Activated CD4-positive, alpha-beta T cell treated with anti-CD3 and anti-CD28 coated beads, Interleukin-2, amount 10 ng/mL, durations not matched to agents 24 days and 14 days (primary cell): ENCODE data around the gene MACF1. TPM values are rescaled to one million over a fixed set of nuclear protein-coding genes. Genes with fewer than 3 reads are reported as not detected.
A peak's percentile ranks its signal among the peaks of the same experiment; 100 is the strongest.

Source experiments
- DNase-seq: peaks from one replicate; pipeline ENCODE4 v3.0.0; 2022
- H3K27ac Mint-ChIP-seq: one replicate; pipeline ENCODE4 v1.8.0; 2022; ENCODE audit warnings: mild to moderate bottlenecking, mixed read lengths
- H3K27me3 Mint-ChIP-seq: one replicate; pipeline ENCODE4 v1.8.0; 2022; ENCODE audit warnings: mixed read lengths
- H3K36me3 Mint-ChIP-seq: one replicate; pipeline ENCODE4 v1.8.0; 2022; ENCODE audit warnings: low read depth, mild to moderate bottlenecking, mixed read lengths
- H3K4me1 Mint-ChIP-seq: one replicate; pipeline ENCODE4 v1.8.0; 2021; ENCODE audit warnings: mixed read lengths
- H3K4me3 Mint-ChIP-seq: one replicate; pipeline ENCODE4 v1.8.0; 2022; ENCODE audit warnings: mild to moderate bottlenecking, moderate library complexity, mixed read lengths
- H3K9me3 Mint-ChIP-seq: one replicate; pipeline ENCODE4 v1.8.0; 2021; ENCODE audit warnings: mixed read lengths
- intact Hi-C: fragments of 100-400 bp; cut with micrococcal nuclease; formaldehyde crosslinking; loops from one replicate; pipeline ENCODE4 v1.15.1; 2023
- total RNA-seq: library from RNA; stranded (reverse); gene quantifications from 2 replicates; pipeline ENCODE4 v1.2.3, GENCODE V29; 2022

The MACF1 gene
- total RNA-seq, 1 donor from 2014 or later = 204 TPM

DNA sequence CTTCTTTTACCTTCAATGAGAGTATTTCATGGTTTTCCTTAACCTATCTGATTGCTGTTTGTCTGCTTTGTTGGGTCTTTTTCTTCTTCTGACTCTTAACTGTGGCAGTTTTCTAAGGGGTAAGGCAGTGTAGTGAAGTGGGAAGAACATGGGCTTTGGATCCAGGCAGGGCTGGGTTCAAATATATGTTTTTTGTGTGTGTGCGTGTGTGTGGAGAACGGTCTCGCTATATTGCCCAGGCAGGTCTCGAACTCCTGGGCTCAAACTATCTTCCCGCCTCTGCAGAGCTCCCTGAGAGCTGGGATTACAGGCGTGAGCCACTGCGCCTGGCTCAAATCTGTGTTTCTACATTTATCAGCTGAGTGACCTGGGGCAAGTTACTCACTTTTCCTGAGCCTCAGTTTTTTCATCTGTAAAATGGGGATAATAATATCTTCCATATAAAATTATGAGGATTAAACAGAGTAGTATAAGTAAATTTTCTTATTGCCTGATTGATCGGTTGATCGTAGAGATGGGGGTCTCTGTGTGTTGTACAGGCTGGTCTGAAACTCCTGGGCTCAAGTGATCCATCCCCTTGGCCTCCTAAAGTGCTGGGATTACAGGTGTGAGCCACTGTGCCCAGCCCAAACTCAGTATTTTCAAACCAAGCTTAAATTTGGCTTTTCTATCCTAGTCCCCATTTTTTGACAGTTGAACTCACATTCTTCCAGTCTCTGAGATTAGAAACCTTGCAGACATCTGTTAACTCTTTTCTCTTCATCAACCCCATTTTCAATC lies 36.0 kb upstream of the MACF1 start:
- H3K36me3 Mint-ChIP-seq = no peaks in the 10 kb centered on the region
- intact Hi-C loops = no loop called here
- no peak overlapping the region for H3K4me3 Mint-ChIP-seq
- peaks cover 1% of the 10 kb centered on the region for H3K27me3 Mint-ChIP-seq
- no peak for DNase-seq
- no peaks in the 10 kb centered on the region for H3K9me3 Mint-ChIP-seq
- H3K4me1 Mint-ChIP-seq = peaks cover 7% of the 10 kb centered on the region
- no peak overlapping the region for H3K27ac Mint-ChIP-seq

DNA sequence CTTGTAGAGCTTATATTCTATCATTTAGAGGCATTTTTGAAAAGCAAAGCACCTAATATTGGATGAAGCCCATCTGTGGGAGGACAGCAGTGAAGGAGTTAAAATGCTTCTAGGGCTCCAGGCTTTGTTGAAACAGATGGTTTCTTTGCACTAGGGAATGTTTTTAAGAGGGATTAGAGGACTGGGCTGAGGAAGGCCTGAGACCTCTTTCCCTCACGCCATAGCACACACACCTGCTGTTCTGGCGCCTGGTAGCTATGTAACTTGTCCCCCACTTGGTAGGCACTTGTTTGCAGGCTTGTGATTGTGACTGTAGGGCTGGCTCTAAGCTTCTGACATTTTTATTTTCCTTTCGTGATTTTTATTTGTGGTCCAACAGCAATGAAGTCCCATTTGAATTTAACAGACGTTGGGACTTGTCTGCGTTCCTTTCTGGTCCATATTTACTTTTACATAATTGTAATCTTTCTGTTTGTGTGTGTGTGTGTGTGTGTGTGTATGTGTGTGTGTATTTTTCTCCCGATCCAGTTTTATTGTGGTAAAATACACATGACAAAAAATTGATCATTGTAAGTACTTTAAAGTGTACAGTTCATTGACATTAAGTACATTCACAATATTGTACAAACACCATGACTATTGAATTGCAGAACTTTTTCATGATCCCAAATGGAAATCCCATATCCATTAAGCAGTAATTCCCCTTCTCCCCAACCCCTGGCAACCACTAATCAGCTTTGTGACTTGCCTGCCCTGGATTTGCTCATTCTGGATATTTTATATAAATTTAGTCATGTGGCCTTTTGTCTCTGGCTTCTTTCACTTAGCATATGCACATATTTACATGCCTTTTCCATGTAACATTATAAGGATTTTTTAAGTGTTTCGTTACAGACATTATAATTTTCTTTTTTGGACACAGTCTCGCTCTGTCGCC lies 33.5 kb upstream of the MACF1 start:
- no peaks in the 10 kb centered on the region for H3K9me3 Mint-ChIP-seq

GRCh38 chr1:39173119-39173994 lies 31.1 kb upstream of the MACF1 start:
- Mint-ChIP-seq H3K27ac (no peak overlapping the region), H3K36me3 (no peaks in the 10 kb centered on the region), H3K4me1 (no peaks in the 10 kb centered on the region), H3K4me3 (no peak overlapping the region), H3K27me3 (no peaks in the 10 kb centered on the region), H3K9me3 (no peaks in the 10 kb centered on the region)
- no peak for DNase-seq
- intact Hi-C loops = no loop called here

More for the DNA sequence above, 33.5 kb upstream of the MACF1 start:
- peaks cover 1% of the 10 kb centered on the region for H3K27me3 Mint-ChIP-seq
- H3K4me1 Mint-ChIP-seq = no peaks in the 10 kb centered on the region
- intact Hi-C loops = no loop called here
- H3K36me3 Mint-ChIP-seq = no peaks in the 10 kb centered on the region
- no peak overlapping the region for H3K4me3 Mint-ChIP-seq
- H3K27ac Mint-ChIP-seq = no peak overlapping the region
- DNase-seq = no peak

DNA sequence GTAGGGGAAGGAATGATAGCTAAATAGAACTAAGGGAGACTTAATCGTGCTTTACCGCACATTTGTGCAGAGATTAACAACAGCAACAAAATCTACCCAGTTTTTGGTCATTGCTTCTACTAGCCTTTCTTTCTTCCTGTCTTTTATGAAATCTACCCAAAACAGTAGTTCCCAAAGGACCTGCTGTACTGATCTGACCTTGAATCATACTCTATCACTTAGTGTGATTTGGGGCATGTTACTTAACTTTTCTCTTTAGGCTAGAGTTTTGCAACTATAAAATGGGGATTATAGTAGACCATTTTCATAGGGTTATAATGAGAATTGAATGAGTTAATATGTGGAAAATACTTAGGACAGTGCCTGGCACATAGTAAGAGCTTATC lies 30.5 kb upstream of the MACF1 start:
- Mint-ChIP-seq H3K27ac (no peak overlapping the region), H3K36me3 (no peaks in the 10 kb centered on the region), H3K4me1 (no peaks in the 10 kb centered on the region), H3K27me3 (no peaks in the 10 kb centered on the region), H3K9me3 (no peaks in the 10 kb centered on the region), H3K4me3 (no peak overlapping the region)
- intact Hi-C loops = no loop called here
- no peak for DNase-seq

GRCh38 chr1:39174390-39175081 lies 30.0 kb upstream of the MACF1 start:
- Mint-ChIP-seq H3K4me3 (no peak overlapping the region), H3K27me3 (no peaks in the 10 kb centered on the region), H3K4me1 (no peaks in the 10 kb centered on the region), H3K36me3 (no peaks in the 10 kb centered on the region), H3K27ac (no peak overlapping the region), H3K9me3 (no peaks in the 10 kb centered on the region)
- intact Hi-C loops = no loop called here
- no peak for DNase-seq

- Mint-ChIP-seq H3K4me3 (no peak overlapping the region), H3K4me1 (no peaks in the 10 kb centered on the region), H3K36me3 (no peaks in the 10 kb centered on the region), H3K27me3 (no peaks in the 10 kb centered on the region), H3K9me3 (no peaks in the 10 kb centered on the region), H3K27ac (no peak overlapping the region)
- DNase-seq = no peak
- intact Hi-C loops = no loop called here
Measured at GRCh38 chr1:39177706-39178105, 26.8 kb upstream of the MACF1 start.

GRCh38 chr1:39178541-39179431 lies 25.7 kb upstream of the MACF1 start:
- H3K4me1 Mint-ChIP-seq = peaks cover 11% of the 10 kb centered on the region
- no peaks in the 10 kb centered on the region for H3K27me3 Mint-ChIP-seq
- no peaks in the 10 kb centered on the region for H3K36me3 Mint-ChIP-seq
- no peak for DNase-seq
- H3K27ac Mint-ChIP-seq = no peak overlapping the region
- H3K4me3 Mint-ChIP-seq = no peak overlapping the region
- intact Hi-C loops = no loop called here
- no peaks in the 10 kb centered on the region for H3K9me3 Mint-ChIP-seq

DNA sequence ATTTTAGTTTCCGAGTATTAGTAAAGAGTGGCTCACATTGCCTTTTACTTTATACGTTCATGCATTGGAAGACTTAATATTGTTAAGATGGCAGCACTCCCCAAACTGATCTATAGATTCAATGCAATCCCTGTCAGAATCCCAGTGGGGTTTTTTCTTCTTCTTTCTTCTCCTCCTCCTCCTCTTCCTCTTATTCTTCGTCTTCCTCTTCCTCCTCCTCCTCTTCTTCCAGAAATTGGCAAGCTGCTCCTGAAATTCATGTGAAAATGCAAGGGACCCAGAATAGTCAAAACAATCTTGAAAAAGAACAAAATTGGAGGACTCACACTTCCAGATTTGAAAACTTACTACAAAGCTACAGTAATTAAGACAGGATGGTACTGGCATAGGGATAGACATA lies 23.2 kb upstream of the MACF1 start:
- no peaks in the 10 kb centered on the region for H3K9me3 Mint-ChIP-seq
- no peak for DNase-seq
- H3K36me3 Mint-ChIP-seq = no peaks in the 10 kb centered on the region
- H3K27me3 Mint-ChIP-seq = no peaks in the 10 kb centered on the region
- no peak overlapping the region for H3K27ac Mint-ChIP-seq
- intact Hi-C loops = loop anchor here (5.0 kb wide), 1 partner anchor 36 kb away; no protein-coding TSS in a partner anchor
- H3K4me3 Mint-ChIP-seq = no peak overlapping the region
- peaks cover 32% of the 10 kb centered on the region for H3K4me1 Mint-ChIP-seq

DNA sequence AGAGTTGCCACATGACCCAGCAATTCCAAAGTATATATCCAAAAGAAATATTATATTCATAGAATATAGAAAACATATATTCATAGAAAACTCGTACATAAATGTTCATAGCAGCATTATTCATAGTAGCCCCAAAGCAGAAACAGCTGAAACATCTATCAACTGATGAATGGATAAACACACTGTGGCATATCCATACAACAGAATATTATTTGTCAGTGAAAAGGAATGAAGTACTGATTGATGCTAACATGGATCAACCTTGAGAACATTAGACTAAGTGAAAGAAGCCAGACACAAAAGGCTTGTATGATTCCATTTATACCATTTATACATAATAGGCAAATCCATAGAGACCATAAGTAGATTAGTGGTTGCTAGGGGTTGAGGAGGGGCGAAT lies 21.7 kb upstream of the MACF1 start:
- H3K4me1 Mint-ChIP-seq = peaks cover 41% of the 10 kb centered on the region
- H3K27me3 Mint-ChIP-seq = no peaks in the 10 kb centered on the region
- no peaks in the 10 kb centered on the region for H3K36me3 Mint-ChIP-seq
- H3K4me3 Mint-ChIP-seq = no peak overlapping the region
- intact Hi-C loops = loop anchor here (1.0 to 5.0 kb wide), 3 partner anchors 22 to 75 kb away; no protein-coding TSS in a partner anchor
- no peak for DNase-seq
- H3K9me3 Mint-ChIP-seq = no peaks in the 10 kb centered on the region
- no peak overlapping the region for H3K27ac Mint-ChIP-seq

GRCh38 chr1:39183503-39184353 lies 20.8 kb upstream of the MACF1 start:
- Mint-ChIP-seq H3K27me3 (no peaks in the 10 kb centered on the region), H3K9me3 (no peaks in the 10 kb centered on the region), H3K4me1 (peaks cover 45% of the 10 kb centered on the region), H3K4me3 (peak overlapping the region; percentile 74), H3K36me3 (no peaks in the 10 kb centered on the region), H3K27ac (peak overlapping the region; percentile 97)
- intact Hi-C loops = loop anchor here (1.0 to 5.0 kb wide), 5 partner anchors 9 to 75 kb away; no protein-coding TSS in a partner anchor
- DNase-seq = peak; percentile 94

DNA sequence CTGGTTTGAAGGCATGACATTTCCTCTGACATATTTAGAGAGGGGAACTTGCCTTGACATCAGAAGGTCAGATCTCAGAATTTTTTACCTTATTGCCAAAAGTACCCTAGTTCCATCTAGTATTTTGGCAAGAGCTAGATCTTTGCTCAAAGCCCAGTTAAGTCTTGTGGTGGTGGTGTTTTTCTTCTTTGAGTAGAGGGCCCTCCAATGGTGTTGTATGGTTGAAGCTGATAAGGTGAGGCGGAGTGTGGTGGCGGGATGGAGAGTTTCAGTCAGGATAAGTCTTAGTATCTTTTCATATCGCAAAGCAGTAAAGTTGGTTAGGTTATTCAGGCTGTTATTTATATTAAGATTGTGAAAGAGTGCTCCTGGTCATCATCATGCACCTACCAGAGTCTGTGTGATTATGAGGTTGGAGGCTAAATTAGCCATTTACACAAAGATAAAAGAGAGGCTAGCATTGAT lies 20.1 kb upstream of the MACF1 start:
- peak overlapping the region; percentile 97 for H3K27ac Mint-ChIP-seq
- no peaks in the 10 kb centered on the region for H3K36me3 Mint-ChIP-seq
- peaks cover 50% of the 10 kb centered on the region for H3K4me1 Mint-ChIP-seq
- H3K4me3 Mint-ChIP-seq = peak overlapping the region; percentile 74
- no peaks in the 10 kb centered on the region for H3K27me3 Mint-ChIP-seq
- DNase-seq = no peak
- H3K9me3 Mint-ChIP-seq = no peaks in the 10 kb centered on the region
- intact Hi-C loops = loop anchor here (1.0 to 5.0 kb wide), 3 partner anchors 8 to 70 kb away; no protein-coding TSS in a partner anchor
